Neutrophil (primary cell): ENCODE data around the gene UBA3.

Source experiments
- H3K27ac ChIP-seq: fragments of 200-600 bp; sonication (generic); 2 replicates; pipeline ENCODE4 v1.5.1; 2016; ENCODE audit warnings: mild to moderate bottlenecking, moderate library complexity
- H3K27me3 ChIP-seq: fragments of 200-600 bp; sonication (generic); 2 replicates; pipeline ENCODE4 v1.6.0; 2016; ENCODE audit warnings: mild to moderate bottlenecking
- H3K36me3 ChIP-seq: fragments of 200-600 bp; sonication (generic); 2 replicates; pipeline ENCODE4 v1.5.1; 2017
- H3K4me1 ChIP-seq, 2 experiments: fragments of 200-600 bp in 1 of 2; sonication (generic) in 1 of 2; 1 replicate in 1 of 2; 2 replicates in 1 of 2; pipeline versions ENCODE4 v1.5.1 to v1.6.1; 2013 to 2016; ENCODE audit warnings: low read depth in 1 of 2, low read length in 1 of 2, mild to moderate bottlenecking in 1 of 2, moderate library complexity in 1 of 2; ENCODE audit not compliant: control insufficient read depth in 1 of 2, insufficient read depth in 1 of 2
- H3K4me3 ChIP-seq, 2 experiments: fragments of 200-600 bp in 1 of 2; sonication (generic) in 1 of 2; 1 replicate in 1 of 2; 2 replicates in 1 of 2; pipeline ENCODE4 v1.5.1; 2013 to 2016; ENCODE audit warnings: low read depth in 1 of 2, low read length in 1 of 2, mild to moderate bottlenecking in 1 of 2, moderate library complexity in 1 of 2
- H3K9me3 ChIP-seq: fragments of 200-600 bp; sonication (generic); 2 replicates; pipeline ENCODE4 v1.5.1; 2016
- CTCF ChIP-seq: fragments of 200-600 bp; sonication (generic); IDR thresholded peaks from 2 replicates; pipeline ENCODE4 v1.5.1; 2016; ENCODE audit warnings: antibody characterized with exemption

Gene UBA3

GRCh38 chr3:69033470-69033869, 46.7 kb downstream of the UBA3 start:
- Histone ChIP-seq H3K27ac (no peak overlapping the region), H3K36me3 (peaks cover 98% of the 10 kb centered on the region), H3K27me3 (no peaks in the 10 kb centered on the region), H3K4me1 (no peaks in the 10 kb centered on the region), H3K4me3 (no peak overlapping the region), H3K9me3 (no peaks in the 10 kb centered on the region)
- TF ChIP-seq CTCF, result no peak

- H3K4me3 ChIP-seq, result no peak overlapping the region
- no peak for TF ChIP-seq CTCF
- peaks cover 98% of the 10 kb centered on the region for H3K36me3 ChIP-seq
- no peaks in the 10 kb centered on the region for H3K27me3 ChIP-seq
- no peaks in the 10 kb centered on the region for H3K4me1 ChIP-seq
- H3K27ac ChIP-seq, result no peak overlapping the region
- H3K9me3 ChIP-seq, result no peaks in the 10 kb centered on the region
These were observed 47.4 kb downstream of the UBA3 start for GRCh38 chr3:69032737-69033136.

GRCh38 chr3:69032142-69032541, 48.0 kb downstream of the UBA3 start:
- H3K4me3 ChIP-seq, result no peak overlapping the region
- H3K4me1 ChIP-seq, result no peaks in the 10 kb centered on the region
- H3K9me3 ChIP-seq, result no peaks in the 10 kb centered on the region
- peaks cover 98% of the 10 kb centered on the region for H3K36me3 ChIP-seq
- TF ChIP-seq CTCF, result no peak
- H3K27me3 ChIP-seq, result no peaks in the 10 kb centered on the region
- H3K27ac ChIP-seq, result no peak overlapping the region

GRCh38 chr3:69031635-69032034, 48.5 kb downstream of the UBA3 start:
- H3K27ac ChIP-seq, result no peak overlapping the region
- H3K4me3 ChIP-seq, result no peak overlapping the region
- no peak for TF ChIP-seq CTCF
- H3K36me3 ChIP-seq, result peaks cover 98% of the 10 kb centered on the region
- no peaks in the 10 kb centered on the region for H3K4me1 ChIP-seq
- H3K27me3 ChIP-seq, result no peaks in the 10 kb centered on the region
- no peaks in the 10 kb centered on the region for H3K9me3 ChIP-seq

- TF ChIP-seq CTCF, result no peak
- no peak overlapping the region for H3K27ac ChIP-seq
- no peak overlapping the region for H3K4me3 ChIP-seq
- H3K9me3 ChIP-seq, result no peaks in the 10 kb centered on the region
- peaks cover 69% of the 10 kb centered on the region for H3K36me3 ChIP-seq
- no peaks in the 10 kb centered on the region for H3K27me3 ChIP-seq
- H3K4me1 ChIP-seq, result no peaks in the 10 kb centered on the region
These were observed 59.3 kb downstream of the UBA3 start for GRCh38 chr3:69020857-69021256.

- peaks cover 64% of the 10 kb centered on the region for H3K36me3 ChIP-seq
- no peak for TF ChIP-seq CTCF
These were observed 59.7 kb downstream of the UBA3 start for GRCh38 chr3:69020424-69020823.

More at GRCh38 chr3:69020424-69020823, 59.7 kb downstream of the UBA3 start:
- Histone ChIP-seq H3K27ac (no peak overlapping the region), H3K4me1 (no peaks in the 10 kb centered on the region), H3K27me3 (no peaks in the 10 kb centered on the region), H3K4me3 (no peak overlapping the region), H3K9me3 (no peaks in the 10 kb centered on the region)
